Brain microvascular endothelial cell (primary cell): ENCODE results near the gene MMP11.

Experiments used
- DNase-seq: peaks from one replicate; pipeline ENCODE4 v3.0.0-alpha.2; 2020
- H3K27ac ChIP-seq: fragments of 250-450 bp; sonication (Bioruptor Pico); 2 replicates; pipeline ENCODE4 v1.5.1; 2020; ENCODE audit warnings: mild to moderate bottlenecking, moderate library complexity
- H3K27me3 ChIP-seq: fragments of 250-450 bp; sonication (Bioruptor Pico); replicated peaks from 2 replicates; pipeline ENCODE4 v1.5.1; 2020; ENCODE audit warnings: mild to moderate bottlenecking
- H3K36me3 ChIP-seq: fragments of 250-450 bp; sonication (Bioruptor Pico); replicated peaks from 2 replicates; pipeline ENCODE4 v1.5.1; 2020; ENCODE audit warnings: mild to moderate bottlenecking
- H3K4me3 ChIP-seq: 2 replicates; pipeline ENCODE4 v1.5.1; 2011; ENCODE audit warnings: low read depth, mild to moderate bottlenecking, control low read depth, low read length, moderate library complexity
- in situ Hi-C: cut with HindIII; loops from 2 replicates; pipeline ENCODE4 v1.10.0; 2017; ENCODE audit warnings: low sequenced_read_pairs, low pct_ligation_motif_present
- TF ChIP-seq, protein P1 (sequence below): IDR thresholded peaks from 2 replicates; pipeline ENCODE4 v1.5.1; 2011; ENCODE audit warnings: low read depth, mild to moderate bottlenecking, moderate library complexity, low read length, control low read depth, inconsistent platforms; ENCODE audit errors: missing control alignments

MMP11 gene

GRCh38 chr22:23775779-23776375 lies 3.2 kb downstream of the MMP11 start:
- Histone ChIP-seq H3K4me3 (no peak overlapping the region), H3K36me3 (no peaks in the 10 kb centered on the region), H3K27ac (no peak overlapping the region), H3K27me3 (no peaks in the 10 kb centered on the region)
- in situ Hi-C loops: no loop called here
- no peak for DNase-seq
- TF ChIP-seq, protein P1, sequence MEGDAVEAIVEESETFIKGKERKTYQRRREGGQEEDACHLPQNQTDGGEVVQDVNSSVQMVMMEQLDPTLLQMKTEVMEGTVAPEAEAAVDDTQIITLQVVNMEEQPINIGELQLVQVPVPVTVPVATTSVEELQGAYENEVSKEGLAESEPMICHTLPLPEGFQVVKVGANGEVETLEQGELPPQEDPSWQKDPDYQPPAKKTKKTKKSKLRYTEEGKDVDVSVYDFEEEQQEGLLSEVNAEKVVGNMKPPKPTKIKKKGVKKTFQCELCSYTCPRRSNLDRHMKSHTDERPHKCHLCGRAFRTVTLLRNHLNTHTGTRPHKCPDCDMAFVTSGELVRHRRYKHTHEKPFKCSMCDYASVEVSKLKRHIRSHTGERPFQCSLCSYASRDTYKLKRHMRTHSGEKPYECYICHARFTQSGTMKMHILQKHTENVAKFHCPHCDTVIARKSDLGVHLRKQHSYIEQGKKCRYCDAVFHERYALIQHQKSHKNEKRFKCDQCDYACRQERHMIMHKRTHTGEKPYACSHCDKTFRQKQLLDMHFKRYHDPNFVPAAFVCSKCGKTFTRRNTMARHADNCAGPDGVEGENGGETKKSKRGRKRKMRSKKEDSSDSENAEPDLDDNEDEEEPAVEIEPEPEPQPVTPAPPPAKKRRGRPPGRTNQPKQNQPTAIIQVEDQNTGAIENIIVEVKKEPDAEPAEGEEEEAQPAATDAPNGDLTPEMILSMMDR: no peak

DNA sequence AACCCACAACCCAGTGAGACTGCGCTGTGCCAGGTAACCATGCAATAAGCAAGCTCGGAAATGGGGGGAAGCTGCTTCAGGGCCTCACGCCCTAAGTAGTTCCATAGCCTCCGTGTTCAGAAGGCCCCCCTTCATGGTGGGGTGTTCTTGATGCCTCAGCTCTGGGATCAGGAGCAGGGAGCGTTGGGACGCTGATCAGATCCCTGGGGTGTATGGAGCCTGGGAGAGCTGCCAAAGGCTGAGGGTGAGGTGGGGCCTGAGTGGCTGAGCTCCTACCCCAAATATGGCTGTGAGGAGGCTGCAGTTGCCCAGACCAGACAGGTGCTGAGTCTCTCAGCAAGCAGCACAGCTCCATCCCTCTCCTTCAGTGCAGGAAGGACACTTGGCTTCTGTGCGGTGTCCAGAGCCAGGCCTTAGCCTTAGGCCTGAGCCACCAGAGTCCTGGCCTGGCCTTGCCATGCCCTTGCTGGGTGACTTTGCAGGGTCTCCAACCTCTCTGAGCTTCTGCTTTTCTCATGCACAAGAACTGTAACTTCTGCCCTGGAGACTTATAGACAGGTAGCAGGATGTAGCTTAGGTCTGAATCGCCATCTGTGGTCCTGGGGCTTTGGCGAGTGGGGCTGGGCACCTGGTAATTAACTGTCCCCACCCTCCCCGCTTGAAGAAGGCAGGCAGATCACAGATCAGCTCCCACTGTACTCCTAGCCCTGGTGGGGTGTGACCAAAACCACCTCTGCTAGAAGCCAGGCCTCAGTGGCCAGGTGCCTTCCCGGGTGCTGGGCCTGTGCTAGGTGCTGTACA lies 5.3 kb downstream of the MMP11 start:
- in situ Hi-C loops: no loop called here
- Histone ChIP-seq H3K4me3 (no peak overlapping the region), H3K27ac (no peak overlapping the region), H3K27me3 (no peaks in the 10 kb centered on the region), H3K36me3 (no peaks in the 10 kb centered on the region)
- TF ChIP-seq, protein P1: no peak
- no peak for DNase-seq

- H3K36me3 ChIP-seq: no peaks in the 10 kb centered on the region
- H3K4me3 ChIP-seq: no peak overlapping the region
- no peaks in the 10 kb centered on the region for H3K27me3 ChIP-seq
- TF ChIP-seq, protein P1: no peak
- in situ Hi-C loops: no loop called here
- DNase-seq: no peak
- no peak overlapping the region for H3K27ac ChIP-seq
Observed at GRCh38 chr22:23778577-23778900, 5.9 kb downstream of the MMP11 start.

GRCh38 chr22:23779083-23779482 lies 6.4 kb downstream of the MMP11 start:
- in situ Hi-C loops: no loop called here
- Histone ChIP-seq H3K36me3 (no peaks in the 10 kb centered on the region), H3K27ac (no peak overlapping the region), H3K4me3 (no peak overlapping the region), H3K27me3 (no peaks in the 10 kb centered on the region)
- TF ChIP-seq, protein P1: no peak
- no peak for DNase-seq

DNA sequence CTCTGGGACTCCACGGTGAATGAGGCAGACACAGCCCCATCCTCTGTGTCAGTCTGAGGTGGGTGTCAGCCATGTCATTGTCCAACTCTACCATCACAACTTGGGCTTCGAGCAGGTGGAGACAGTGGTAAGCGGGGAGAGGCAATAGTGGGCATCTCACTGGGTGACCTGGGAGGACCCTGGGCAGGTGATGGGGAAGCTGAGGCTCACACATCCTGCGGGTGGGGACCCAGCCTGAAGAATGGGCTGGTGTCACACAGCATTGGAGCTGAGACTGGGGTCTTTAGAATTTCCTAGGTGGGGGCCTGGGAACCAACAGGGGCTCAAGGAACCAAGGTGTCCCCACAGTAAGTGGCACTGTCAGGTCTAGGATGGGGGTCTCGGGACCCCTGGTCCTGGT lies 7.1 kb downstream of the MMP11 start:
- Histone ChIP-seq H3K27me3 (no peaks in the 10 kb centered on the region), H3K27ac (no peak overlapping the region), H3K36me3 (no peaks in the 10 kb centered on the region), H3K4me3 (no peak overlapping the region)
- in situ Hi-C loops: no loop called here
- TF ChIP-seq, protein P1: no peak
- DNase-seq: no peak
